ENCODE measurements around the gene TNNC1. TPM values are rescaled to one million over a fixed set of nuclear protein-coding genes. Genes with fewer than 3 reads are reported as not detected.

The TNNC1 gene
- total and polyA plus RNA-seq, 2 donors (not counting 3 experiments of a cell fraction or from before 2014, with no cell fraction given), result 0.12 TPM; not detected in 1

DNA sequence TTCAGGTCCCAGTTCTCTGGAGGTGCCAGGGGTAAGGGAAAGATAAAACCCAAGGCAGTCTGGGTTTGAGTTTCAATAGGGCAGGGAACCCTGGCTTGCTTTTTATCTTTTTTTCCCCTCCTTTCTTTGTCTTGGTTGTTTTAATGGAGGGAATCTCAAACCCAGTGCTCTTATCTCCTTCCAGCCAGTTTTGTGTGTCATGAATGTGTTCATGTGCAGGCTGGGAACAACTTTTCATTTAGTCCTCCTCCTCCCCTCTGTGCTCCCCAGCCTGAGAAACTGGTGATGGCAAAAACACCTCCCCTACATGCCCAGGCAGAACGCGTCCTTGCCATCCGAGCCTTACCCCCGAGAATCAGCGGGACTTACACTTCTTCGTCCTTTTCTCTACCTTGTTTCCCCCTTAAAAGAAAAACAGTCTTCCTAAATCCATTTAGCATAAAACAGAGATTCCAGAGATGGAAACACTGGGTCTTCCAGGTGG lies 19.8 kb downstream of the TNNC1 start:
- dilution Hi-C loops (cut with MboI; ENCODE audit: extremely low pct_ligation_motif_present, low sequenced_read_pairs), result no loop called here
- Histone ChIP-seq H3K9me3 (replicated peaks; ENCODE audit: control insufficient read depth, insufficient read depth, low read length) (no peaks in the 10 kb centered on the region), H4K20me1 (replicated peaks; ENCODE audit: control insufficient read depth, extremely low read depth, insufficient read depth, low read length) (no peaks in the 10 kb centered on the region), H3K9me1 (replicated peaks; ENCODE audit: control insufficient read depth, extremely low read depth, insufficient read depth, low read length) (no peaks in the 10 kb centered on the region), H3K9ac (replicated peaks; ENCODE audit: extremely low read depth, insufficient read depth, low read length) (no peak overlapping the region), H3K79me2 (ENCODE audit: control insufficient read depth, insufficient read depth, low read length) (no peaks in the 10 kb centered on the region), H2AFZ (ENCODE audit: low read depth, low read length) (no peak overlapping the region), H3K36me3 (ENCODE audit: control insufficient read depth in 2 of 2, extremely low read depth in 1 of 2, insufficient read depth in 2 of 2, low read length in 2 of 2) (peaks cover 0 to 8% of the 10 kb centered on the region in 2 experiments), H3K4me2 (ENCODE audit: insufficient read depth, low read length) (no peak overlapping the region), H3K4me1 (ENCODE audit: control insufficient read depth, extremely low read depth, insufficient read depth, low read length) (peaks cover 21% of the 10 kb centered on the region), H3K27me3 (ENCODE audit: control insufficient read depth in 2 of 2, insufficient read depth in 2 of 2, low read length in 2 of 2) (no peaks in the 10 kb centered on the region), H3K27ac (ENCODE audit: insufficient read depth, low read depth, low read length) (no peak overlapping the region), H3K4me3 (replicated peaks in 1 of 3; ENCODE audit: insufficient read depth in 1 of 3, low read depth in 1 of 3, low read length in 3 of 3) (no peak overlapping the region)
- intact Hi-C loops (cut with micrococcal nuclease), result no loop called here
- CTCF ChIA-PET, result no interaction called here
- BruUV-seq (replicated peaks), result no TSS peak
- FAIRE-seq, result no peak
- POLR2A ChIA-PET, result no interaction called here
- TF ChIP-seq FOS (IDR thresholded peaks at IDR 0.05; ENCODE audit: borderline replicate concordance, insufficient read depth, low read length), result no peak
- TF ChIP-seq MAX (IDR thresholded peaks at IDR 0.05; ENCODE audit: insufficient read depth, insufficient read length), result no peak
- no peak for TF ChIP-seq GATA2 (IDR thresholded peaks at IDR 0.05; ENCODE audit: insufficient read depth, insufficient read length, low read depth, low read length)
- TF ChIP-seq MYC (IDR thresholded peaks at IDR 0.05; ENCODE audit: low read depth, low read length), result no peak
- DNase-seq (ENCODE audit: low read depth, low spot score), result no peak

DNA sequence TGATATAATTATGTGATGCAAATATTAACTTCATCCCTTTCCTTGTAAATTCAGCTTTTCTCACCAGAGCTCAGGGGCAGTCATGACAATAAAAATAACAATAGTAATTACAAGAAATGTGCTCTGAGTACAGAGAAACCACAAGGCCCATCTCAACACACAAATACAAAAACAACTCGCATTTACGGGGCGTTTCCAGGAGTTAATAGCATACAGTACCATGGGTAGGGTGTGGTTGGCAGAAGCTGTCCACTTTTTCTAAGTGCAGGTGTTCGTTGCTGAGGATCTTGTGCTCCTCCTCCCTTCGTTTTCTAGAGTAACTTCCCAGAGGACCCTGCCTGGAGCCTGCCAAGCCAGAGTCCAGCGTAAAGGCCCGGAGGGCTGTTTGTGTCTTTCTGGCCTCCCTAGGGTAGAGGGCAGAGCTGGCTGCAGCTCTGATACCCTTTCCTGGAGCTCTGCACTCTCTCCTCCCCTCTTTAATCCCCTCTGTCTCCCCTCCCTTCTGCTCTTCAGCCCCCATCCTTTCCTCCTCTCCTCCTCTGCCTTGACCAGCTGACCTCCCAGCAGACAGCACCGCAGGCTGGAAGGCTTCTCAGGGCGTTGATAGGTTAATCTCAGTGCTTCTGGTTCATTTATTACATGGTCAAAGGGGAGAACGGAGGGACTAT lies 20.4 kb downstream of the TNNC1 start:
- no peak overlapping the region for H3K4me3 ChIP-seq (replicated peaks in 1 of 3; ENCODE audit: insufficient read depth in 1 of 3, low read depth in 1 of 3, low read length in 3 of 3)
- peaks cover 0 to 7% of the 10 kb centered on the region in 2 experiments for H3K36me3 ChIP-seq (ENCODE audit: control insufficient read depth in 2 of 2, extremely low read depth in 1 of 2, insufficient read depth in 2 of 2, low read length in 2 of 2)
- intact Hi-C loops (cut with micrococcal nuclease) (no loop called here), dilution Hi-C loops (cut with MboI; ENCODE audit: extremely low pct_ligation_motif_present, low sequenced_read_pairs) (no loop called here)
- TSS peak; percentile 31 for BruUV-seq (replicated peaks)
- TF ChIP-seq MYC (IDR thresholded peaks at IDR 0.05; ENCODE audit: low read depth, low read length) (no peak), CTCF (IDR thresholded peaks at IDR 0.05; ENCODE audit: extremely low read depth in 1 of 2, insufficient read depth in 1 of 2, low read depth in 1 of 2, low read length in 2 of 2) (no peak), FOS (IDR thresholded peaks at IDR 0.05; ENCODE audit: borderline replicate concordance, insufficient read depth, low read length) (no peak), JUN (IDR thresholded peaks at IDR 0.05; ENCODE audit: borderline replicate concordance, insufficient read depth, insufficient read length, low read depth) (no peak), POLR2AphosphoS5 (IDR thresholded peaks at IDR 0.05; ENCODE audit: insufficient read depth, low read depth, low read length) (no peak), GATA2 (IDR thresholded peaks at IDR 0.05; ENCODE audit: insufficient read depth, insufficient read length, low read depth, low read length) (no peak), MAX (IDR thresholded peaks at IDR 0.05; ENCODE audit: insufficient read depth, insufficient read length) (no peak), EZH2 (IDR thresholded peaks at IDR 0.05; ENCODE audit: borderline replicate concordance, low read depth, low read length, severe bottlenecking) (no peak), POLR2A (IDR thresholded peaks at IDR 0.05; ENCODE audit: low read depth, low read length) (no peak)
- FAIRE-seq (no peak), DNase-seq (ENCODE audit: low read depth, low spot score) (no peak)
- POLR2A ChIA-PET, result no interaction called here
- H3K9me3 ChIP-seq (replicated peaks; ENCODE audit: control insufficient read depth, insufficient read depth, low read length), result no peaks in the 10 kb centered on the region
- H3K27ac ChIP-seq (ENCODE audit: insufficient read depth, low read depth, low read length), result no peak overlapping the region
- no peak overlapping the region for H3K4me2 ChIP-seq (ENCODE audit: insufficient read depth, low read length)
- H4K20me1 ChIP-seq (replicated peaks; ENCODE audit: control insufficient read depth, extremely low read depth, insufficient read depth, low read length), result no peaks in the 10 kb centered on the region
- no peaks in the 10 kb centered on the region for H3K27me3 ChIP-seq (ENCODE audit: control insufficient read depth in 2 of 2, insufficient read depth in 2 of 2, low read length in 2 of 2)
- H3K4me1 ChIP-seq (ENCODE audit: control insufficient read depth, extremely low read depth, insufficient read depth, low read length), result peaks cover 25% of the 10 kb centered on the region
- no peak overlapping the region for H2AFZ ChIP-seq (ENCODE audit: low read depth, low read length)
- CTCF ChIA-PET, result interaction anchor here (0.8 to 3.2 kb wide), 5 partner anchors 8 to 213 kb away, joined by 3 to 26 read pairs (median 4); no protein-coding TSS in a partner anchor
- H3K9ac ChIP-seq (replicated peaks; ENCODE audit: extremely low read depth, insufficient read depth, low read length), result no peak overlapping the region
- H3K79me2 ChIP-seq (ENCODE audit: control insufficient read depth, insufficient read depth, low read length), result no peaks in the 10 kb centered on the region
- no peaks in the 10 kb centered on the region for H3K9me1 ChIP-seq (replicated peaks; ENCODE audit: control insufficient read depth, extremely low read depth, insufficient read depth, low read length)

All from endothelial cell of umbilical vein (primary cell).